K562 (cell line): ENCODE measurements around the gene B2M. TPM values are rescaled to one million over a fixed set of nuclear protein-coding genes. Genes with fewer than 3 reads are reported as not detected.
A peak's percentile ranks its signal among the peaks of the same experiment; 100 is the strongest.

ENCODE experiments used
- CREB5 ChIP-seq: fragments of 250-450 bp; sonication (Bioruptor Pico); IDR thresholded peaks from 2 replicates; pipeline ENCODE4 v1.5.0; 2020; ENCODE audit warnings: mild to moderate bottlenecking
- FOXA1 ChIP-seq: fragments of 450-650 bp; IDR thresholded peaks from 2 replicates; pipeline ENCODE4 v1.6.1; 2016; ENCODE audit warnings: mild to moderate bottlenecking, borderline replicate concordance
- MGA ChIP-seq: fragments of 450-650 bp; IDR thresholded peaks from 2 replicates; pipeline ENCODE4 v1.6.1; 2016; ENCODE audit warnings: mild to moderate bottlenecking, moderate library complexity
- RERE ChIP-seq: sonication (generic); formaldehyde crosslinking; IDR thresholded peaks from 2 replicates; pipeline ENCODE4 v1.8.0; 2023; ENCODE audit warnings: missing genetic modification reagents, mild to moderate bottlenecking, borderline replicate concordance
- SRSF3 ChIP-seq: fragments of 200-400 bp; formaldehyde crosslinking; IDR thresholded peaks from 2 replicates; pipeline ENCODE4 v1.6.1; 2016; ENCODE audit warnings: mild to moderate bottlenecking, low read length, moderate library complexity; ENCODE audit not compliant: insufficient read depth
- ZNF436 ChIP-seq: fragments of 250-450, 450-650 bp; sonication (Bioruptor Pico); formaldehyde crosslinking; IDR thresholded peaks from 2 replicates; pipeline ENCODE4 v1.7.0; 2020; ENCODE audit warnings: mild to moderate bottlenecking
- ZNF551 ChIP-seq: fragments of 250-450 bp; sonication (Bioruptor Pico); IDR thresholded peaks from 2 replicates; pipeline ENCODE4 v1.5.0; 2021; ENCODE audit warnings: mild to moderate bottlenecking, moderate library complexity
- polyA plus RNA-seq, 8 experiments: library from polyadenylated mRNA; depleted of rRNA in 4 of 8; stranded (reverse) in 5 of 8; unstranded in 3 of 8; fragments of >200 nt; fragmentation: Nextera tagmentation in 2 of 8; fragmentation: Illumina TruSeq in 1 of 8; extraction: Ambion mirVana in 2 of 8; extraction: Trizol in 1 of 8; gene quantifications; 2 replicates each; pipeline versions ENCODE4 v1.2.1 to v1.2.3, GENCODE V29; 2011 to 2014; ENCODE audit warnings: inconsistent platforms in 1 of 8, missing spikeins in 1 of 8
- total RNA-seq, 7 experiments: library from RNA; depleted of rRNA in 6 of 7; stranded (reverse); fragments of >200 nt in 6 of 7; fragmentation: Illumina TruSeq in 2 of 7; extraction: Trizol in 2 of 7; gene quantifications; 2 replicates each; pipeline versions ENCODE4 v1.2.1 to v1.2.3, GENCODE V29; 2011 to 2021; ENCODE audit warnings: low replicate concordance in 1 of 7

The B2M gene
- total and polyA plus RNA-seq, 9 of the 15 experiments (the other 6 are each of a cell fraction or from before 2014, with no cell fraction given), result 460 to 3,138 (median 1,032) TPM

GRCh38 chr15:44726568-44727484, 15.5 kb downstream of the B2M start (continued):
- TF ChIP-seq RERE, result no peak
- peak; percentile 43; the same call in 1 of the 2 replicates for TF ChIP-seq MGA
- peak; percentile 86; the same call in 1 of the 2 replicates for TF ChIP-seq ZNF551
- TF ChIP-seq ZNF436 (CRISPR knock-in tag), result peak; percentile 84
- TF ChIP-seq CREB5 (CRISPR knock-in tag), result peak; percentile 14; the same call in 1 of the 2 replicates
- no peak for TF ChIP-seq SRSF3
- TF ChIP-seq FOXA1, result no peak
